ENCODE measurements around the gene PALM3.

GRCh38 chr19:14005349-14006084, 56.4 kb downstream of the PALM3 start:
- no peak for TF ChIP-seq CTCF (IDR thresholded peaks at IDR 0.05; ENCODE audit: poor library complexity)
- no peak for TF ChIP-seq EZH2phosphoT487 (IDR thresholded peaks at IDR 0.05; ENCODE audit: low read depth, severe bottlenecking, unreplicated experiment)
- TF ChIP-seq EZH2 (IDR thresholded peaks at IDR 0.05; ENCODE audit: borderline replicate concordance), result no peak

Data from hepatocyte (in vitro differentiated cells).